Measurements from ENCODE around the gene ACO2.

ACO2 gene

GRCh38 chr22:41481131-41481830, 12.4 kb downstream of the ACO2 start:
- no peak overlapping the region for H3K9ac ChIP-seq (ENCODE audit: low read depth, low read length, poor library complexity, severe bottlenecking)
- peaks cover 8% of the 10 kb centered on the region for H4K20me1 ChIP-seq (ENCODE audit: insufficient read depth, low read length, poor library complexity, severe bottlenecking)
- TF ChIP-seq CTCF (conservative IDR thresholded peaks at IDR 0.05; ENCODE audit: low read length) (no peak), EZH2phosphoT487 (IDR thresholded peaks at IDR 0.05; ENCODE audit: borderline replicate concordance) (no peak)
- H3K4me2 ChIP-seq (ENCODE audit: low read depth, low read length, poor library complexity, severe bottlenecking) = no peak overlapping the region
- H2AFZ ChIP-seq (ENCODE audit: low read length) = no peak overlapping the region
- H3K36me3 ChIP-seq (ENCODE audit: insufficient read depth, low read length) = no peaks in the 10 kb centered on the region
- no peaks in the 10 kb centered on the region for H3F3A ChIP-seq (ENCODE audit: low read depth)
- H3K79me2 ChIP-seq (ENCODE audit: insufficient read depth, low read length) = peaks cover 76% of the 10 kb centered on the region
- H3K9me2 ChIP-seq (replicated peaks; ENCODE audit: low read depth, low read length) = no peaks in the 10 kb centered on the region
- H3K4me3 ChIP-seq (ENCODE audit: low read length, poor library complexity, severe bottlenecking) = no peak overlapping the region
- no peaks in the 10 kb centered on the region for H3K9me3 ChIP-seq (ENCODE audit: insufficient read depth, low read depth, low read length)
- H3K27me3 ChIP-seq (ENCODE audit: insufficient read depth, low read length, poor library complexity, severe bottlenecking) = no peaks in the 10 kb centered on the region
- no peaks in the 10 kb centered on the region for H3K4me1 ChIP-seq (ENCODE audit: insufficient read depth, low read length, poor library complexity, severe bottlenecking)

GRCh38 chr22:41481925-41482318, 13.0 kb downstream of the ACO2 start:
- TF ChIP-seq EZH2phosphoT487 (IDR thresholded peaks at IDR 0.05; ENCODE audit: borderline replicate concordance) = no peak
- no peak for TF ChIP-seq CTCF (conservative IDR thresholded peaks at IDR 0.05; ENCODE audit: low read length)
- no peak overlapping the region for H3K4me3 ChIP-seq (ENCODE audit: low read length, poor library complexity, severe bottlenecking)
- H3K9me3 ChIP-seq (ENCODE audit: insufficient read depth, low read depth, low read length) = no peaks in the 10 kb centered on the region
- H3K79me2 ChIP-seq (ENCODE audit: insufficient read depth, low read length) = peaks cover 74% of the 10 kb centered on the region
- H3K9ac ChIP-seq (ENCODE audit: low read depth, low read length, poor library complexity, severe bottlenecking) = no peak overlapping the region
- no peaks in the 10 kb centered on the region for H3K9me2 ChIP-seq (replicated peaks; ENCODE audit: low read depth, low read length)
- H3K27me3 ChIP-seq (ENCODE audit: insufficient read depth, low read length, poor library complexity, severe bottlenecking) = no peaks in the 10 kb centered on the region
- H2AFZ ChIP-seq (ENCODE audit: low read length) = no peak overlapping the region
- H3F3A ChIP-seq (ENCODE audit: low read depth) = no peaks in the 10 kb centered on the region
- no peak overlapping the region for H3K4me2 ChIP-seq (ENCODE audit: low read depth, low read length, poor library complexity, severe bottlenecking)
- H3K36me3 ChIP-seq (ENCODE audit: insufficient read depth, low read length) = no peaks in the 10 kb centered on the region
- H3K4me1 ChIP-seq (ENCODE audit: insufficient read depth, low read length, poor library complexity, severe bottlenecking) = no peaks in the 10 kb centered on the region
- peaks cover 8% of the 10 kb centered on the region for H4K20me1 ChIP-seq (ENCODE audit: insufficient read depth, low read length, poor library complexity, severe bottlenecking)

- no peaks in the 10 kb centered on the region for H3K27me3 ChIP-seq (ENCODE audit: insufficient read depth, low read length, poor library complexity, severe bottlenecking)
- no peaks in the 10 kb centered on the region for H3F3A ChIP-seq (ENCODE audit: low read depth)
- H3K36me3 ChIP-seq (ENCODE audit: insufficient read depth, low read length) = no peaks in the 10 kb centered on the region
- no peaks in the 10 kb centered on the region for H3K9me2 ChIP-seq (replicated peaks; ENCODE audit: low read depth, low read length)
- TF ChIP-seq EZH2phosphoT487 (IDR thresholded peaks at IDR 0.05; ENCODE audit: borderline replicate concordance) (no peak), CTCF (conservative IDR thresholded peaks at IDR 0.05; ENCODE audit: low read length) (no peak)
- H4K20me1 ChIP-seq (ENCODE audit: insufficient read depth, low read length, poor library complexity, severe bottlenecking) = peaks cover 8% of the 10 kb centered on the region
- no peak overlapping the region for H3K9ac ChIP-seq (ENCODE audit: low read depth, low read length, poor library complexity, severe bottlenecking)
- no peaks in the 10 kb centered on the region for H3K4me1 ChIP-seq (ENCODE audit: insufficient read depth, low read length, poor library complexity, severe bottlenecking)
- H3K9me3 ChIP-seq (ENCODE audit: insufficient read depth, low read depth, low read length) = no peaks in the 10 kb centered on the region
- no peak overlapping the region for H2AFZ ChIP-seq (ENCODE audit: low read length)
- peaks cover 77% of the 10 kb centered on the region for H3K79me2 ChIP-seq (ENCODE audit: insufficient read depth, low read length)
- H3K4me3 ChIP-seq (ENCODE audit: low read length, poor library complexity, severe bottlenecking) = no peak overlapping the region
- no peak overlapping the region for H3K4me2 ChIP-seq (ENCODE audit: low read depth, low read length, poor library complexity, severe bottlenecking)
These were observed 13.5 kb downstream of the ACO2 start for GRCh38 chr22:41482319-41482935.
